Calu3 (cell line): Measurements from ENCODE around the gene MVK. TPM values are rescaled to one million over a fixed set of nuclear protein-coding genes. Genes with fewer than 3 reads are reported as not detected.

Experiments used
- BruUV-seq: library from RNA; stranded (reverse); fragments of 400-500 nt; replicated peaks from 2 replicates; lab custom pipeline; 2021; lab: Mats Ljungman, UMichigan
- CTCF ChIA-PET: fragments of 300-600 bp; sonication (Branson Sonifier 250); formaldehyde crosslinking; loops from one replicate; lab custom pipeline; 2022; ENCODE audit warnings: antibody characterized with exemption; lab: Charles Lee
- DNase-seq: peaks from one replicate; pipeline ENCODE4 v3.0.0; 2022
- H3K27ac Mint-ChIP-seq: one replicate; pipeline ENCODE4 v1.8.0; 2022; ENCODE audit warnings: mixed read lengths; ENCODE audit not compliant: unreplicated experiment
- H3K27me3 Mint-ChIP-seq: one replicate; pipeline ENCODE4 v1.8.0; 2022; ENCODE audit warnings: mixed read lengths; ENCODE audit not compliant: unreplicated experiment
- H3K36me3 Mint-ChIP-seq: one replicate; pipeline ENCODE4 v1.8.0; 2022; ENCODE audit warnings: mild to moderate bottlenecking, moderate library complexity, mixed read lengths; ENCODE audit not compliant: insufficient read depth, unreplicated experiment
- H3K4me1 Mint-ChIP-seq: one replicate; pipeline ENCODE4 v1.8.0; 2022; ENCODE audit warnings: mild to moderate bottlenecking, low read depth, mixed read lengths; ENCODE audit not compliant: unreplicated experiment
- H3K4me3 Mint-ChIP-seq: one replicate; pipeline ENCODE4 v1.8.0; 2022; ENCODE audit warnings: mild to moderate bottlenecking, low read depth, moderate library complexity, mixed read lengths; ENCODE audit not compliant: unreplicated experiment
- H3K9me3 Mint-ChIP-seq: one replicate; pipeline ENCODE4 v1.8.0; 2022; ENCODE audit warnings: low read depth, mixed read lengths; ENCODE audit not compliant: unreplicated experiment
- CTCF ChIP-seq: fragments of 200-600 bp; IDR thresholded peaks from one replicate; pipeline ENCODE4 v1.8.0; 2022; ENCODE audit warnings: antibody characterized with exemption; ENCODE audit not compliant: unreplicated experiment
- intact Hi-C: fragments of 100-400 bp; cut with micrococcal nuclease; formaldehyde crosslinking; loops from one replicate; pipeline ENCODE4 v1.10.0; 2022; ENCODE audit not compliant: unreplicated experiment
- total RNA-seq: library from RNA; stranded (reverse); gene quantifications from 2 replicates; pipeline ENCODE4 v1.2.3, GENCODE V29; 2022

Gene MVK
- total RNA-seq, 1 experiment from 2014 or later, result 41.6 TPM

- peaks cover 33% of the 10 kb centered on the region for H3K4me1 Mint-ChIP-seq
- no peaks in the 10 kb centered on the region for H3K27me3 Mint-ChIP-seq
- BruUV-seq, result no TSS peak
- intact Hi-C loops, result no loop called here
- CTCF ChIA-PET, result no interaction called here
- H3K36me3 Mint-ChIP-seq, result peaks cover 70% of the 10 kb centered on the region
- no peak for DNase-seq
- no peak overlapping the region for H3K4me3 Mint-ChIP-seq
- H3K27ac Mint-ChIP-seq, result no peak overlapping the region
- no peaks in the 10 kb centered on the region for H3K9me3 Mint-ChIP-seq
- no peak for TF ChIP-seq CTCF
These were observed 3.7 kb downstream of the MVK start for GRCh38 chr12:109577311-109577710.

GRCh38 chr12:109578330-109578927, 4.8 kb downstream of the MVK start:
- CTCF ChIA-PET, result no interaction called here
- Mint-ChIP-seq H3K36me3 (peaks cover 60% of the 10 kb centered on the region), H3K27me3 (no peaks in the 10 kb centered on the region), H3K4me3 (no peak overlapping the region), H3K9me3 (no peaks in the 10 kb centered on the region), H3K4me1 (peaks cover 25% of the 10 kb centered on the region), H3K27ac (no peak overlapping the region)
- no peak for TF ChIP-seq CTCF
- intact Hi-C loops, result no loop called here
- no TSS peak for BruUV-seq
- no peak for DNase-seq

GRCh38 chr12:109579639-109580038, 6.0 kb downstream of the MVK start:
- Mint-ChIP-seq H3K27ac (no peak overlapping the region), H3K36me3 (peaks cover 48% of the 10 kb centered on the region), H3K9me3 (no peaks in the 10 kb centered on the region), H3K4me3 (no peak overlapping the region), H3K4me1 (peaks cover 18% of the 10 kb centered on the region), H3K27me3 (no peaks in the 10 kb centered on the region)
- TF ChIP-seq CTCF, result no peak
- DNase-seq, result no peak
- intact Hi-C loops, result no loop called here
- BruUV-seq, result no TSS peak
- CTCF ChIA-PET, result no interaction called here

- no TSS peak for BruUV-seq
- Mint-ChIP-seq H3K4me3 (no peak overlapping the region), H3K27ac (no peak overlapping the region), H3K4me1 (peaks cover 12% of the 10 kb centered on the region), H3K27me3 (no peaks in the 10 kb centered on the region), H3K36me3 (peaks cover 45% of the 10 kb centered on the region), H3K9me3 (no peaks in the 10 kb centered on the region)
- intact Hi-C loops, result no loop called here
- no peak for TF ChIP-seq CTCF
- CTCF ChIA-PET, result no interaction called here
- DNase-seq, result no peak
These were observed 6.7 kb downstream of the MVK start for GRCh38 chr12:109580272-109580671.
